ENCODE results near the gene STX12.
"Not testable (repeated sequence)": the region's sequence is repeated elsewhere in the genome, so short reads cannot be mapped to it uniquely, and the experiment has no call there.

GRCh38 chr1:27776276-27776675 lies 3.3 kb downstream of the STX12 start:
- TF ChIP-seq EZH2 (IDR thresholded peaks at IDR 0.05; ENCODE audit: insufficient read depth, poor library complexity, severe bottlenecking); EZH2phosphoT487 (IDR thresholded peaks at IDR 0.05; ENCODE audit: insufficient read depth, low read depth): not testable (repeated sequence)
